ENCODE data around the gene PIAS4.

PIAS4 gene

GRCh38 chr19:4023600-4024398, 16.3 kb downstream of the PIAS4 start:
- no peak for DNase-seq (ENCODE audit: low spot score)

- no peak for DNase-seq (ENCODE audit: low spot score)
Observed at GRCh38 chr19:4025317-4025716, 17.8 kb downstream of the PIAS4 start.

- no peak for DNase-seq (ENCODE audit: low spot score)
Observed at GRCh38 chr19:4027146-4027545, 19.6 kb downstream of the PIAS4 start.

- DNase-seq (ENCODE audit: low spot score): no peak
Observed at GRCh38 chr19:4028334-4029246, 21.1 kb downstream of the PIAS4 start.

- no peak for DNase-seq (ENCODE audit: low spot score)
Observed at GRCh38 chr19:4029247-4029614, 21.7 kb downstream of the PIAS4 start.

- DNase-seq (ENCODE audit: low spot score): no peak
Observed at GRCh38 chr19:4030552-4030951, 23.0 kb downstream of the PIAS4 start.

- no peak for DNase-seq (ENCODE audit: low spot score)
Observed at GRCh38 chr19:4030981-4031380, 23.4 kb downstream of the PIAS4 start.

GRCh38 chr19:4031420-4031819, 23.9 kb downstream of the PIAS4 start:
- DNase-seq (ENCODE audit: low spot score): no peak

GRCh38 chr19:4032436-4032835, 24.9 kb downstream of the PIAS4 start:
- DNase-seq (ENCODE audit: low spot score): no peak

GRCh38 chr19:4033028-4033956, 25.8 kb downstream of the PIAS4 start:
- no peak for DNase-seq (ENCODE audit: low spot score)

GRCh38 chr19:4034048-4035017, 26.8 kb downstream of the PIAS4 start:
- no peak for DNase-seq (ENCODE audit: low spot score)

- no peak for DNase-seq (ENCODE audit: low spot score)
Observed at GRCh38 chr19:4035018-4035566, 27.6 kb downstream of the PIAS4 start.

- no peak for DNase-seq (ENCODE audit: low spot score)
Observed at GRCh38 chr19:4035582-4035981, 28.0 kb downstream of the PIAS4 start.

GRCh38 chr19:4036576-4037300, 29.2 kb downstream of the PIAS4 start:
- DNase-seq (ENCODE audit: low spot score): no peak

- no peak for DNase-seq (ENCODE audit: low spot score)
Observed at GRCh38 chr19:4037301-4037949, 29.9 kb downstream of the PIAS4 start.

GRCh38 chr19:4038057-4038456, 30.5 kb downstream of the PIAS4 start:
- no peak for DNase-seq (ENCODE audit: low spot score)

- no peak for DNase-seq (ENCODE audit: low spot score)
Observed at GRCh38 chr19:4038661-4039423, 31.3 kb downstream of the PIAS4 start.

- no peak for DNase-seq (ENCODE audit: low spot score)
Observed at GRCh38 chr19:4042064-4042730, 34.7 kb downstream of the PIAS4 start.

All from ecto neural progenitor cell (in vitro differentiated cells).